ENCODE measurements around the gene PDE11A.

- TF ChIP-seq CTCF (conservative IDR thresholded peaks at IDR 0.05) (no peak), ZFX (IDR thresholded peaks at IDR 0.05) (no peak)
These were observed 191.4 kb downstream of the PDE11A start for GRCh38 chr2:177881008-177881747.

Measured in C4-2B (cell line).